Keratinocyte (primary cell): ENCODE data around the gene CUX1. TPM values are rescaled to one million over a fixed set of nuclear protein-coding genes. Genes with fewer than 3 reads are reported as not detected.

Experiments
- DNase-seq: peaks from one replicate; pipeline ENCODE4 v3.0.0-alpha.2; 2011; ENCODE audit warnings: low read depth, missing footprints, low spot score
- FAIRE-seq: peaks from 2 replicates; lab custom pipeline; 2011; peaks lifted over from hg19 to GRCh38; lab: Jason Lieb, UNC
- H2AFZ ChIP-seq: 2 replicates; pipeline ENCODE4 v1.6.0; 2012; ENCODE audit warnings: low read length, control low read depth, inconsistent platforms; ENCODE audit not compliant: control insufficient read depth
- H3K27ac ChIP-seq: 2 replicates; pipeline ENCODE4 v1.5.1; 2011; ENCODE audit warnings: low read length; ENCODE audit not compliant: control insufficient read depth, insufficient read depth
- H3K27me3 ChIP-seq: 3 replicates; pipeline ENCODE4 v1.6.0; 2011; ENCODE audit warnings: low read length; ENCODE audit not compliant: control insufficient read depth, insufficient read depth; ENCODE audit errors: extremely low read depth
- H3K36me3 ChIP-seq, 2 experiments: 2 replicates in 1 of 2; 3 replicates in 1 of 2; pipeline ENCODE4 v1.5.1; 2011; ENCODE audit warnings: low read length in 2 of 2, mild to moderate bottlenecking in 1 of 2; ENCODE audit not compliant: control insufficient read depth in 2 of 2, insufficient read depth in 2 of 2; ENCODE audit errors: extremely low read depth in 1 of 2
- H3K4me1 ChIP-seq: 3 replicates; pipeline ENCODE4 v1.5.1; 2011; ENCODE audit warnings: low read length; ENCODE audit not compliant: control insufficient read depth, insufficient read depth; ENCODE audit errors: extremely low read depth
- H3K4me2 ChIP-seq: 3 replicates; pipeline ENCODE4 v1.6.0; 2011; ENCODE audit warnings: low read depth, low read length; ENCODE audit not compliant: control insufficient read depth, insufficient read depth; ENCODE audit errors: extremely low read depth
- H3K4me3 ChIP-seq, 3 experiments: fragments of 200-600 bp in 1 of 3; sonication (generic) in 1 of 3; 2 replicates in 2 of 3; 3 replicates in 1 of 3; pipeline ENCODE4 v1.5.1; 2011 to 2016; ENCODE audit warnings: low read length in 3 of 3, mild to moderate bottlenecking in 3 of 3, control low read depth in 2 of 3, inconsistent platforms in 1 of 3, low read depth in 1 of 3, mixed read lengths in 1 of 3, mixed run types in 1 of 3, moderate library complexity in 1 of 3; ENCODE audit not compliant: control insufficient read depth in 2 of 3, insufficient read depth in 2 of 3; ENCODE audit errors: extremely low read depth in 1 of 3
- H3K79me2 ChIP-seq: 2 replicates; pipeline ENCODE4 v1.6.0; 2012; ENCODE audit warnings: low read length; ENCODE audit not compliant: control insufficient read depth, insufficient read depth
- H3K9ac ChIP-seq: 3 replicates; pipeline ENCODE4 v1.6.0; 2011; ENCODE audit warnings: low read length; ENCODE audit not compliant: control insufficient read depth, insufficient read depth; ENCODE audit errors: extremely low read depth
- H3K9me1 ChIP-seq: 3 replicates; pipeline ENCODE4 v1.6.0; 2011; ENCODE audit warnings: low read length; ENCODE audit not compliant: control insufficient read depth, insufficient read depth; ENCODE audit errors: extremely low read depth
- H3K9me3 ChIP-seq: 2 replicates; pipeline ENCODE4 v1.5.1; 2012; ENCODE audit warnings: low read depth, low read length; ENCODE audit not compliant: control insufficient read depth
- H4K20me1 ChIP-seq: 3 replicates; pipeline ENCODE4 v1.6.0; 2011; ENCODE audit warnings: low read length; ENCODE audit not compliant: control insufficient read depth, insufficient read depth; ENCODE audit errors: extremely low read depth
- CTCF ChIP-seq, 3 experiments: IDR thresholded peaks in 1 of 3; conservative IDR thresholded peaks in 1 of 3; optimal IDR thresholded peaks in 1 of 3; 2 replicates in 2 of 3; 3 replicates in 1 of 3; pipeline versions ENCODE3 to v1.5.1; 2011; ENCODE audit warnings: low read length in 3 of 3, mild to moderate bottlenecking in 3 of 3, moderate library complexity in 2 of 3, control low read depth in 1 of 3, inconsistent platforms in 1 of 3; ENCODE audit not compliant: insufficient read depth in 2 of 3; ENCODE audit errors: extremely low read depth in 1 of 3
- EZH2 ChIP-seq: IDR thresholded peaks from one replicate; pipeline ENCODE4 v1.6.1; 2012; ENCODE audit warnings: inconsistent platforms, mild to moderate bottlenecking, low read length, moderate library complexity
- dilution Hi-C: fragments of 300-500 bp; cut with MboI; formaldehyde crosslinking; loops from one replicate; pipeline ENCODE4 v1.7.0; 2020; ENCODE audit warnings: low sequenced_read_pairs; ENCODE audit not compliant: extremely low pct_ligation_motif_present
- polyA plus RNA-seq, 5 experiments: library from polyadenylated mRNA; depleted of rRNA in 3 of 5; stranded (reverse) in 3 of 5; stranded (forward) in 1 of 5; unstranded in 1 of 5; fragments of >200 nt; gene quantifications; 1 replicate in 1 of 5; 2 replicates in 3 of 5; 3 replicates in 1 of 5; pipeline versions ENCODE4 v1.2.1 to v1.2.3, GENCODE V29; 2011 to 2012; ENCODE audit warnings: missing spikeins in 2 of 5, low read depth in 1 of 5, low replicate concordance in 1 of 5

CUX1 gene
- polyA plus RNA-seq, 1 donor (not counting 4 experiments of a cell fraction or from before 2014, with no cell fraction given): 18.3 TPM

- no peak for TF ChIP-seq EZH2
- TF ChIP-seq CTCF (optimal IDR thresholded peaks at IDR 0.05 in 1 of 3, IDR thresholded peaks at IDR 0.05 in 1 of 3, conservative IDR thresholded peaks at IDR 0.05 in 1 of 3; ENCODE audit: extremely low read depth in 1 of 3, insufficient read depth in 2 of 3, low read length in 3 of 3): no peak
- Histone ChIP-seq H3K9me3 (no peaks in the 10 kb centered on the region), H4K20me1 (no peaks in the 10 kb centered on the region), H3K36me3 (peaks cover 0 to 10% of the 10 kb centered on the region in 2 experiments), H2AFZ (no peak overlapping the region), H3K27me3 (no peaks in the 10 kb centered on the region), H3K27ac (no peak overlapping the region), H3K4me1 (no peaks in the 10 kb centered on the region), H3K79me2 (no peaks in the 10 kb centered on the region), H3K4me2 (no peak overlapping the region), H3K9me1 (no peaks in the 10 kb centered on the region), H3K4me3 (no peak overlapping the region), H3K9ac (no peak overlapping the region)
- FAIRE-seq: no peak
- dilution Hi-C loops: no loop called here
- no peak for DNase-seq
These were observed 378.6 kb downstream of the CUX1 start for GRCh38 chr7:102196028-102196427.

- no peak overlapping the region for H2AFZ ChIP-seq
- no peak overlapping the region for H3K4me3 ChIP-seq
- DNase-seq (no peak), FAIRE-seq (no peak)
- TF ChIP-seq CTCF (optimal IDR thresholded peaks at IDR 0.05 in 1 of 3, IDR thresholded peaks at IDR 0.05 in 1 of 3, conservative IDR thresholded peaks at IDR 0.05 in 1 of 3; ENCODE audit: extremely low read depth in 1 of 3, insufficient read depth in 2 of 3, low read length in 3 of 3) (no peak), EZH2 (no peak)
- no peaks in the 10 kb centered on the region for H3K27me3 ChIP-seq
- peaks cover 0 to 11% of the 10 kb centered on the region in 2 experiments for H3K36me3 ChIP-seq
- H3K27ac ChIP-seq: no peak overlapping the region
- H3K4me1 ChIP-seq: no peaks in the 10 kb centered on the region
- H3K9me1 ChIP-seq: no peaks in the 10 kb centered on the region
- H3K79me2 ChIP-seq: no peaks in the 10 kb centered on the region
- no peaks in the 10 kb centered on the region for H3K9me3 ChIP-seq
- dilution Hi-C loops: no loop called here
- H4K20me1 ChIP-seq: no peaks in the 10 kb centered on the region
- no peak overlapping the region for H3K4me2 ChIP-seq
- H3K9ac ChIP-seq: no peak overlapping the region
These were observed 379.7 kb downstream of the CUX1 start for GRCh38 chr7:102197161-102197560.
